ENCODE data around the gene KDF1. TPM values are rescaled to one million over a fixed set of nuclear protein-coding genes. Genes with fewer than 3 reads are reported as not detected.

Gene KDF1
- total and polyA plus RNA-seq, 2 of the 13 experiments (the other 11 are each of a cell fraction or from before 2014, with no cell fraction given): 1.9 to 4.9 TPM

DNA sequence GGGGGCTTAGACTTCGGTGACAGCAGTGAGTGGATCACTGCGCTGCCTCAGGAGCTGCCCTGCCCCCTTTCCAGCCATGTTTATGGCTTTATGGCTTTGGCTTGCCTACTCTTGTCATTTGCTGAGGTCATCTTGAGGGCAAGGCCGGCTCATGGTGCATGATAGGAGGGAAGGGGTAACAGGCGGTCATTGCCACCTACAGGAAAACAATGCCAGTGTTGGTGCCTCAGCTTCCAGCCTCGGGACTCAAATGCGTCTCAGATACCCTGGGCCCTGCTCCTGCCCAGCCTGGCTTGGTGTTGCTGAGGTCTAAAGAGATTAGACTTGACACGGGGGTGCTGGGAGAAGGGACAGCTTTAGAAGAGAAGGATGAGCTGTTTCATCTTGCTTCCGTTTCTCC, 14.5 kb downstream of the KDF1 start (continued):
- TF ChIP-seq ZNF7 (CRISPR knock-in tag; IDR thresholded peaks at IDR 0.05): peak; percentile 88
- peak; percentile 20; the same call in 1 of the 2 replicates for TF ChIP-seq FOXO1 (CRISPR knock-in tag; IDR thresholded peaks at IDR 0.05)
- peak; percentile 90 for TF ChIP-seq RARA (CRISPR knock-in tag; IDR thresholded peaks at IDR 0.05)
- TF ChIP-seq, protein P1, sequence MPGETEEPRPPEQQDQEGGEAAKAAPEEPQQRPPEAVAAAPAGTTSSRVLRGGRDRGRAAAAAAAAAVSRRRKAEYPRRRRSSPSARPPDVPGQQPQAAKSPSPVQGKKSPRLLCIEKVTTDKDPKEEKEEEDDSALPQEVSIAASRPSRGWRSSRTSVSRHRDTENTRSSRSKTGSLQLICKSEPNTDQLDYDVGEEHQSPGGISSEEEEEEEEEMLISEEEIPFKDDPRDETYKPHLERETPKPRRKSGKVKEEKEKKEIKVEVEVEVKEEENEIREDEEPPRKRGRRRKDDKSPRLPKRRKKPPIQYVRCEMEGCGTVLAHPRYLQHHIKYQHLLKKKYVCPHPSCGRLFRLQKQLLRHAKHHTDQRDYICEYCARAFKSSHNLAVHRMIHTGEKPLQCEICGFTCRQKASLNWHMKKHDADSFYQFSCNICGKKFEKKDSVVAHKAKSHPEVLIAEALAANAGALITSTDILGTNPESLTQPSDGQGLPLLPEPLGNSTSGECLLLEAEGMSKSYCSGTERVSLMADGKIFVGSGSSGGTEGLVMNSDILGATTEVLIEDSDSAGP (CRISPR knock-in tag; IDR thresholded peaks at IDR 0.05; ENCODE audit: borderline replicate concordance): 0 out of 2 replicates have a peak, but pooled peaks have one; percentile 33
- no peak for TF ChIP-seq TBX3 (IDR thresholded peaks at IDR 0.05; ENCODE audit: borderline replicate concordance)
- peak; percentile 30; the same call in 1 of the 2 replicates for TF ChIP-seq RXRA (CRISPR knock-in tag; IDR thresholded peaks at IDR 0.05)
- no peak for TF ChIP-seq MTF2 (CRISPR knock-in tag; IDR thresholded peaks at IDR 0.05; ENCODE audit: borderline replicate concordance)
- TF ChIP-seq EHMT2 (IDR thresholded peaks at IDR 0.05; ENCODE audit: borderline replicate concordance, low read depth, low read length): no peak
- TF ChIP-seq, protein P2, sequence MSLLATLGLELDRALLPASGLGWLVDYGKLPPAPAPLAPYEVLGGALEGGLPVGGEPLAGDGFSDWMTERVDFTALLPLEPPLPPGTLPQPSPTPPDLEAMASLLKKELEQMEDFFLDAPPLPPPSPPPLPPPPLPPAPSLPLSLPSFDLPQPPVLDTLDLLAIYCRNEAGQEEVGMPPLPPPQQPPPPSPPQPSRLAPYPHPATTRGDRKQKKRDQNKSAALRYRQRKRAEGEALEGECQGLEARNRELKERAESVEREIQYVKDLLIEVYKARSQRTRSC (CRISPR knock-in tag; IDR thresholded peaks at IDR 0.05; ENCODE audit: low read depth): no peak
- TF ChIP-seq, protein P3, sequence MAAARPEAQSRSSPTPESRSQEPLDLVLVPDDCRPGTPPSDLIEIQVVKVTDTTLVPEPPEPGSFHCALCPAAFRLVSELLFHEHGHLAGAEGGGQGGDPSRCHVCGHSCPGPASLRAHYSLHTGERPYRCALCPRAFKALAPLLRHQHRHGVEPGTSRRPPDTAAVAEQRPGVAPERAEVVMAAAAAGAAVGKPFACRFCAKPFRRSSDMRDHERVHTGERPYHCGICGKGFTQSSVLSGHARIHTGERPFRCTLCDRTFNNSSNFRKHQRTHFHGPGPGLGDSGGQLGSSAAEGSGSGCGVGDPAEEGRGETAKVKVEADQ (CRISPR knock-in tag; IDR thresholded peaks at IDR 0.05; ENCODE audit: borderline replicate concordance): no peak
- no peak for TF ChIP-seq GABPA (IDR thresholded peaks at IDR 0.05; ENCODE audit: low read depth, low read length)
- no peak for TF ChIP-seq GABPA (CRISPR knock-in tag; IDR thresholded peaks at IDR 0.05; ENCODE audit: low read depth)
- TF ChIP-seq, protein P4, sequence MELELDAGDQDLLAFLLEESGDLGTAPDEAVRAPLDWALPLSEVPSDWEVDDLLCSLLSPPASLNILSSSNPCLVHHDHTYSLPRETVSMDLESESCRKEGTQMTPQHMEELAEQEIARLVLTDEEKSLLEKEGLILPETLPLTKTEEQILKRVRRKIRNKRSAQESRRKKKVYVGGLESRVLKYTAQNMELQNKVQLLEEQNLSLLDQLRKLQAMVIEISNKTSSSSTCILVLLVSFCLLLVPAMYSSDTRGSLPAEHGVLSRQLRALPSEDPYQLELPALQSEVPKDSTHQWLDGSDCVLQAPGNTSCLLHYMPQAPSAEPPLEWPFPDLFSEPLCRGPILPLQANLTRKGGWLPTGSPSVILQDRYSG (CRISPR knock-in tag; IDR thresholded peaks at IDR 0.05): no peak
- TF ChIP-seq ZC3H13 (CRISPR knock-in tag; IDR thresholded peaks at IDR 0.05): 0 out of 2 replicates have a peak, but pooled peaks have one; percentile 17
- no peak for TF ChIP-seq ZNF652 (CRISPR knock-in tag; IDR thresholded peaks at IDR 0.05; ENCODE audit: borderline replicate concordance, low read depth)
- 0 out of 2 replicates have a peak, but pooled peaks have one; percentile 38 for TF ChIP-seq ZNF501 (CRISPR knock-in tag; IDR thresholded peaks at IDR 0.05)
- 0 out of 2 replicates have a peak, but pooled peaks have one; percentile 14 for TF ChIP-seq ZNF780A (CRISPR knock-in tag; IDR thresholded peaks at IDR 0.05)
- no peak for TF ChIP-seq ZNF557 (CRISPR knock-in tag; IDR thresholded peaks at IDR 0.05)
- TF ChIP-seq, protein P5, sequence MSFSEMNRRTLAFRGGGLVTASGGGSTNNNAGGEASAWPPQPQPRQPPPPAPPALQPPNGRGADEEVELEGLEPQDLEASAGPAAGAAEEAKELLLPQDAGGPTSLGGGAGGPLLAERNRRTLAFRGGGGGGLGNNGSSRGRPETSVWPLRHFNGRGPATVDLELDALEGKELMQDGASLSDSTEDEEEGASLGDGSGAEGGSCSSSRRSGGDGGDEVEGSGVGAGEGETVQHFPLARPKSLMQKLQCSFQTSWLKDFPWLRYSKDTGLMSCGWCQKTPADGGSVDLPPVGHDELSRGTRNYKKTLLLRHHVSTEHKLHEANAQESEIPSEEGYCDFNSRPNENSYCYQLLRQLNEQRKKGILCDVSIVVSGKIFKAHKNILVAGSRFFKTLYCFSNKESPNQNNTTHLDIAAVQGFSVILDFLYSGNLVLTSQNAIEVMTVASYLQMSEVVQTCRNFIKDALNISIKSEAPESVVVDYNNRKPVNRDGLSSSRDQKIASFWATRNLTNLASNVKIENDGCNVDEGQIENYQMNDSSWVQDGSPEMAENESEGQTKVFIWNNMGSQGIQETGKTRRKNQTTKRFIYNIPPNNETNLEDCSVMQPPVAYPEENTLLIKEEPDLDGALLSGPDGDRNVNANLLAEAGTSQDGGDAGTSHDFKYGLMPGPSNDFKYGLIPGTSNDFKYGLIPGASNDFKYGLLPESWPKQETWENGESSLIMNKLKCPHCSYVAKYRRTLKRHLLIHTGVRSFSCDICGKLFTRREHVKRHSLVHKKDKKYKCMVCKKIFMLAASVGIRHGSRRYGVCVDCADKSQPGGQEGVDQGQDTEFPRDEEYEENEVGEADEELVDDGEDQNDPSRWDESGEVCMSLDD (CRISPR knock-in tag; IDR thresholded peaks at IDR 0.05; ENCODE audit: borderline replicate concordance): no peak
- TF ChIP-seq PRMT3 (CRISPR knock-in tag; IDR thresholded peaks at IDR 0.05; ENCODE audit: borderline replicate concordance, low read depth): no peak
- TF ChIP-seq, protein P6, sequence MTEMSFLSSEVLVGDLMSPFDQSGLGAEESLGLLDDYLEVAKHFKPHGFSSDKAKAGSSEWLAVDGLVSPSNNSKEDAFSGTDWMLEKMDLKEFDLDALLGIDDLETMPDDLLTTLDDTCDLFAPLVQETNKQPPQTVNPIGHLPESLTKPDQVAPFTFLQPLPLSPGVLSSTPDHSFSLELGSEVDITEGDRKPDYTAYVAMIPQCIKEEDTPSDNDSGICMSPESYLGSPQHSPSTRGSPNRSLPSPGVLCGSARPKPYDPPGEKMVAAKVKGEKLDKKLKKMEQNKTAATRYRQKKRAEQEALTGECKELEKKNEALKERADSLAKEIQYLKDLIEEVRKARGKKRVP (CRISPR knock-in tag; IDR thresholded peaks at IDR 0.05): no peak
- TF ChIP-seq MAFK (conservative IDR thresholded peaks at IDR 0.05 in 1 of 2, IDR thresholded peaks at IDR 0.05 in 1 of 2; ENCODE audit: low read length in 2 of 2): no peak
